Vagina (tissue), 2 donors: Measurements from ENCODE around the gene SHANK1.

Experiments
- POLR2A ChIP-seq, 2 donors: fragments of 450-650 bp; IDR thresholded peaks; one replicate each; pipeline ENCODE4 v1.6.1; 2017; ENCODE audit warnings: antibody characterized with exemption in 2 of 2, mild to moderate bottlenecking in 2 of 2, moderate library complexity in 2 of 2
- POLR2AphosphoS5 ChIP-seq, 2 donors: sonication (generic); formaldehyde crosslinking; IDR thresholded peaks; one replicate each; pipeline ENCODE4 v1.9.0; 2017; ENCODE audit warnings: antibody characterized with exemption in 2 of 2, mild to moderate bottlenecking in 2 of 2, low read depth in 1 of 2; ENCODE audit not compliant: insufficient read depth in 1 of 2
- TF ChIP-seq, protein P1 (sequence below), 3 experiments: fragments of 450-650 bp in 2 of 3; fragments of 200-600 bp in 1 of 3; sonication (generic) in 1 of 3; IDR thresholded peaks; one replicate each; pipeline ENCODE4 v1.5.1; 2017 to 2019; ENCODE audit warnings: antibody characterized with exemption in 3 of 3, mild to moderate bottlenecking in 2 of 3, moderate library complexity in 2 of 3

DNA sequence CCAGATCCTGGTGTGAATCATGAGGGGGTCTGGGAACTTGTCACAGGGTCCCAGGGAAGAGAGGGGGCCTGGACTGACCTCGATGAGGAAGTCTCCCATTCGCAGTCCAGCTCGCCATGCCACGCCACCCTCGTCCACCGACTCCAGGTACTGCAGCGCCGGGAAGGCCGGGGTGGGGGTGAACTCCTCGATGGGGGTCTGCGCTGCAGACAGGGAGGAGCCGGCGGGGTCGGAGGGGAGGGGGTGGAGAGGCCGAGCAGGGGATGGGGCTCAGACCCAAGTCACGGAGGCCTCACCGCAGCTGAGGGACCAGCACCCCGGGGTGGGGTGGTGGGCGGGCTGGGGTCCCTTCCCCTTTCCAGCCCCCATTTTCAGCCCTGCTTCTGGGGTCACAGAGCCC lies 30.8 kb downstream of the SHANK1 start:
- TF ChIP-seq, protein P1, sequence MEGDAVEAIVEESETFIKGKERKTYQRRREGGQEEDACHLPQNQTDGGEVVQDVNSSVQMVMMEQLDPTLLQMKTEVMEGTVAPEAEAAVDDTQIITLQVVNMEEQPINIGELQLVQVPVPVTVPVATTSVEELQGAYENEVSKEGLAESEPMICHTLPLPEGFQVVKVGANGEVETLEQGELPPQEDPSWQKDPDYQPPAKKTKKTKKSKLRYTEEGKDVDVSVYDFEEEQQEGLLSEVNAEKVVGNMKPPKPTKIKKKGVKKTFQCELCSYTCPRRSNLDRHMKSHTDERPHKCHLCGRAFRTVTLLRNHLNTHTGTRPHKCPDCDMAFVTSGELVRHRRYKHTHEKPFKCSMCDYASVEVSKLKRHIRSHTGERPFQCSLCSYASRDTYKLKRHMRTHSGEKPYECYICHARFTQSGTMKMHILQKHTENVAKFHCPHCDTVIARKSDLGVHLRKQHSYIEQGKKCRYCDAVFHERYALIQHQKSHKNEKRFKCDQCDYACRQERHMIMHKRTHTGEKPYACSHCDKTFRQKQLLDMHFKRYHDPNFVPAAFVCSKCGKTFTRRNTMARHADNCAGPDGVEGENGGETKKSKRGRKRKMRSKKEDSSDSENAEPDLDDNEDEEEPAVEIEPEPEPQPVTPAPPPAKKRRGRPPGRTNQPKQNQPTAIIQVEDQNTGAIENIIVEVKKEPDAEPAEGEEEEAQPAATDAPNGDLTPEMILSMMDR (IDR thresholded peaks at IDR 0.05): no peak
- TF ChIP-seq POLR2AphosphoS5 (IDR thresholded peaks at IDR 0.05; ENCODE audit: insufficient read depth in 1 of 2, low read depth in 1 of 2) (no peak), POLR2A (IDR thresholded peaks at IDR 0.05) (no peak)
